Raji (cell line): ENCODE measurements around the gene IL6ST.

Source experiments
- POLR2A ChIP-seq: IDR thresholded peaks from 2 replicates; pipeline ENCODE4 v1.6.1; 2011; ENCODE audit warnings: low read depth, low read length, control low read depth; ENCODE audit not compliant: insufficient read depth

The IL6ST gene

DNA sequence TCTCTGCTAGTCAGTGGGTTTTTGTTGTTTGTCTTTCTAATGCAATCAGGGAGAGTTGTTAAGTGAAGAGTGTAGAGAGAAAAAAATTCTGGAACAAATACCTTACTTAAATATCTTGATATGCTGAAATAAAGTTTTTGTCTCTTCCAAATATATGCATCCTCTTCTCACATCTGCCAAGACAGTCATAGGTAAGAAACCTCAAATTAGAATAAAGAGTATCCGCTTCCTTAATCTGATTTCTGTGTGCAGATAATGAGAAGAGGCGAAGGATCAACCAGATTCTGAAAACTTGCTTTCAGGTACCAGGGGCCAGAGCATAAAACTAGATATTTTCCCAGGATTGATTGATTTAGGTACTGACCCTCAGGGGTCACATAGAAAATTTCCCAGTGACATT, 11.3 kb upstream of the IL6ST start:
- no peak for TF ChIP-seq POLR2A

DNA sequence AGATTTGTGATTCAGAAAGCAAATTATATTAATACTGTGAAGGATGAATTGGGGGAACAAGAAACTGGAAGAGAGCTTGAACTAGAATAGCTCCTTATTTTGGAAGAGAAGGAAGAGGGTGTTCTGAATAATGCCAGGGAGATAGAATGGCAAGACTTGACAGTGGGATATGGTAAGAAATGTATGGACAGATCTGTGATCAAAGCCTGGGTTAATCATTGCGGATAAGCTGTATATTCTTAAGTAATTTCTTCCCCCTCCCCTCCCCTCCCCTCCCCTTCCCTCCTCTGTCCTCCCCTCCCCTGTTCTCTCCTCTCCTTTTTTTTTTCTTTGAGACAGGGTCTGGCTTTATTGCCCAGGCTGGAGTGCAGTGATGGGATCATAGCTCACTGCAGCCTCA, 10.1 kb upstream of the IL6ST start:
- no peak for TF ChIP-seq POLR2A

DNA sequence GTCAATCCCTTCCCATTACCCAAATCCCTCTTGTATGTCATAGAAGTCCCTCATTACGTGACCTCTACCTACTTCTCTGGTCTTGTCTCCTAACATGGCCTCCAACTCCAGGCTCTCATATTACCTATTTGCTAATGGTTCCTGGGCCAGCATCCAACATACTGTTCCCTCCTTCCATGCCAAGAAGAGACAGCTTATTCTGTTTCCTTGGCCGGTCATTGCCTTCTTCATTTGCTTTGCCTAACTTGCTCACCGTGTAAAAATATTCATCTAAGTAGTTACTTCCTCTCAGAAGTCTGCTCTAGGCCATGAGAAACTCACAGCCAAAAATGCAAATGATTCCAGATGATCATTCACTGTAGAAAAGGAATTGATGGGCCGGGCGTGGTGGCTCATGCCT, 8.9 kb upstream of the IL6ST start:
- no peak for TF ChIP-seq POLR2A

DNA sequence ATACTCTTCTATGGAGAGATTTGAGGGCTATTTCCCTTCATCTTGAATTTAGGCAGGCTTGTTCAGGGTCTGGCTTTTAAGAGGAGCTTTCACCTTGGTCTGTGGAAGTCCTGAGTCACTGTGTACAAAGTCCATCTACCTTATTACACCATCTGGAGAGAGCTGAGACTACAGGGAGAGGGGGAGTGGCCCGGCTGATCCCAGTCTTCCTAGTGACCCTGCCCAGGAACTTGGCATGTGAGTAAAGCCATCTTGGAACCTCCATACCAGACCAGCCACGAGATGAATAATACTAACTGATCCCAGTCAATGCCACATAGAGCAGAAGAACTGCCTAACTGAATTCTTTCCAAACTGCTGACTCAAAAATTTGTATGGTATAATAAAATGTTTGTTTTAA, 8.4 kb upstream of the IL6ST start:
- TF ChIP-seq POLR2A: no peak

DNA sequence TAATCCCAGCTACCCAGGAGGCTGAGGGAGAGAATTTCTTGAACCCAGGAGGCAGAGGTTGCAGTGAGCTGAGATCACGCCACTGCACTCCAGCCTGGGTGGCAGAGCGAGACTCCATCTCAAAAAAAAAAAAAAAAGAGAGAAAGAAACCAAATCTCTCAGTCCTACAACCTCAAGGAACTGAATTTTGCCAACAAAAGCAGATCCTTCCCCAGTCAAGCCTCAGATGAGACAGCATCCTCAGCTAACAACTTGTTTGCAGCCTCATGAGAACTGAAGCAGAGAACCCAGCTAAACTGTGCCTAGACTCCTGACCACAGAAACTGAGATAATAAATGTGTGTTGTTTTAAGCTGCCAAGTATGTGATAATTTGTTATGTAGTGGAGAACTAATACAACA, 7.5 kb upstream of the IL6ST start:
- TF ChIP-seq POLR2A: no peak

DNA sequence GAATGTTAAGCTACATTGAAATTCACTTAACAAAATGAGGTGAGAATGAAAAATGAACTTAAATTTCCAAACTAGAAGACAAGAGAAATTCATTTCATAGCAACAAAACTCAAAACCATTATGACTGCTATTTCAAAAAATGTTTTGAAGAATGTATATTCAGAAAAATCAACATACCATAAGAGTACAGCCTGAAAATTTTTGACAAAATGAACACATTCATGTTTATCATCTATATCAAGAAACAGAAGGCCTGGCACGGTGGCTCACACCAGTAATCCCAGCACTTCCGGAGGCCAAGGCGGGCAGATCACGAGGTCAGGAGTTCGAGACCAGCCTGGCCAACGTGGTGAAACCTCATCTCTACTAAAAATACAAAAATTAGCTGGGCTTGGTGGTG, 4.2 kb upstream of the IL6ST start:
- TF ChIP-seq POLR2A: no peak

DNA sequence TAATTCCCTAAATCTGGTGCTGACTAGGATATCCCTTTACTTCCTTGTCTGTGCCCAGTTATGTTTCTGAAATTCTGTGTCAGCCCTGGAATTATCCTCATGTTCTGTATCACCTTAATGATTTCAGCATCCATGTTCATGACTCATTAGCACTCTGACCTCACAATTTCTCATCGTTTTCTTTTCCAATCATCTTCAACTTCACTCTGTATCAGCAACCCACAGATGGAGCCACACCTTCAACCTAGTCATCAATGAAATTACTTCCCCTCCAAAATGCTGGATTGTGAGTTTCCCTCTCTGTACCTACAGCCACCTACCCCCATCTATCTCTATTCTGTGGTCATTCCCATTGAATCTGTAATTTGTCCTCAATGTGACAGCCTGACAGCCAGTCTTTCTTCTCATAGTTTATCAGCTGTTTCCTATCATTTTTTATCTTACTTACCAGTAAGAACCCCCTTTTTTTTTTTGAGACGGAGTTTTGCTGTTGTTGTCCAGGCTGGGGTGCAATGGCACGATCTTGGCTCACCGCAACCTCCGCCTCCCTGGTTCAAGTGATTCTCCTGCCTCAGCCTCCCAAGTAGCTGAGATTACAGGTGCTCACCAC, 3.1 kb upstream of the IL6ST start:
- no peak for TF ChIP-seq POLR2A

DNA sequence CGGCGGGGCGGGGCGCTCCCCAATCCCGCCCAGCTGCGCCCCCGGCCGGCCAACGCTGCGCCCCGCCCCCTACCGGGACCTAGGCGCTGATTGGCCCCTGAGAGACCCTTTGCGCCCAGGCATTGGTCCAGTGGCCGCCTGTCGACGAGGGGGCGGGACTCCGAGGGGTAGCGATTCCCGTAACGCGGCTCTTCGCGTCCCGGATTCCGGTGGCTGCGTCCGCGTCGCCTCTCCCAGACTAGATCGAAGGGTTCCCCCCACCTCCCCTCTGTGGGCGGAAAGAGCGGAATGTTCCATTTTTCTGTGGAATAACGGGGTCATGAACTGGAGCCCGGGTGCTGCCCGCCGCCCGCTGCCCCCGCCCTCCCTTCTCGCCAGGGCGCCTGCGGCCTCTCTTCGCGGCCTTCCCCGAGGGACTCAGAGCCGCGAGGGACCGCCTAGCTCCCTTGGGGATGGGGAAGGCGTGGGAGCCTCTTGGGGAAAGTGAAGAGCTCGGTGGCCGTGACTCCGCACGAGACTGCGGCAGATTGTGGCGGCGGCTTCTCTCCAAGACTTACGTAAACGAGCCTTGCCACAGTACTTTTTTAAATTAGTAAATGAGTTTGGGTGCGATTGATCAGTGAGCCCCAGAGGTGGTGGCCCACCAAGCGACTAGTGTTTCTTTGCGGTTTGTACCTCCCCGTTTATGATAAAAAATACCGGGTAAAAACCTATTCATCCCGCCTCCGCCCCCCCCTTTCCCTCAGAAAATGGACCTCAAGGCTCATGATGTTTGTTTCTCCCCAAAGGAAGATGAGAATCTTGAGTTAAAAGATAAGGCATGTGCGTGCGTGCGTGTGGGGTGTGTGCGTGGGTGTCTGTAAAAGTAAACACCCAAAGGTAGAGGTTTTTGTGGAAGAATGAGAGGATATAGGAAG, 493 bp upstream of the IL6ST start:
- TF ChIP-seq POLR2A: peak; percentile 79

DNA sequence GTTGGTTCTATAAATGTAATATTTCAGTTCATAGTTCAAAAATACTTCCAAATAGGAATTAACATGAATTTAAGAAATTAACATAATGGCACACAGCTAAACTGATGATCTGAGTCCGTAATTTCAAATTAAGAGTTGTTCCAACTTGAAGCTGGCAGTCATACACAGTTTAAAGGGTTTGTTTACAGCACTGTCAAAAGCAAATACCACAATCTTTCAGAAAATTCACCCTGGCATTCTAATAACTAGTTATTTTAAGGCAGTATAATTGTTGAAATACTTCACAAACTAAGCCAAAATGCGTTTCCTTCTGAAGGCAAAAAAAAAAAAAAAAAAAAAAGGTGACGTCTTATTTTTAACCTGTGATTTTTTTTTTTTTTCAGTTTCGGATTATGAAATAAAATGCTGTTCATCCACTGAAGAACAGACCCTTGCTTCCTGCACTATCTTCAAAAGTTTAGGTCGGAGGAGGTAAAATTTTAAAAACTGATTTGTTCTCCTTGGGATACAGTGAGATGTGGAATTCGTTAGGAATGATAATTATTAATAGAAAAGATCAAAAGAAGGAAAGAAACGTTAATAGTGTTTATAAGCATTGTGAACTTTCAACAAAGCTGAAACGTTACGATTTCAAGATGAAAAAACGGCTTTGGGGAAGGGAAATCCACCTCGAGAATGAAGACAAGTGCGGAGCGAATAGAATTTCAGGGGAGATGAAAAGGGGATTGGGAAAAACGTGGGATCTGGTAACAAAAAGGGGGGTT, 850 bp downstream of the IL6ST start:
- no peak for TF ChIP-seq POLR2A

DNA sequence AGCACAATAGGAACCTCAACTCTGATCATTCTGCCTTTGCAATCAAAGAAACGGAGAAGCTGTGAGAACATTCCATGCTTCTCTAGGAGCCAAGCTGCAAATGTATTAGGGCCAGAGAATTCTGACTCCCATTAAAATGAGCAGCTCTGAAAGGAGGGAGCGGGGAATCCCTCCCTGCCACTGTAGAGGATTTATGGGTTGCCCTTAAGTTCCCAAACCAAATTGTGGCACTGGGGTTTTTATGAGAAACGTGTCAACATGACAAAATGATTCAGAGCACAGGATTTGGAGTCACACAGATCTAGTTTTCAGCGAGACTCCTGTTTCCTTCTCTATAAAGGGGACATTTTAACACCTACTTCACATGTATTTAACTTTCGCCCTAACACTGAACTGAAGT, 1.8 kb downstream of the IL6ST start:
- TF ChIP-seq POLR2A: no peak

DNA sequence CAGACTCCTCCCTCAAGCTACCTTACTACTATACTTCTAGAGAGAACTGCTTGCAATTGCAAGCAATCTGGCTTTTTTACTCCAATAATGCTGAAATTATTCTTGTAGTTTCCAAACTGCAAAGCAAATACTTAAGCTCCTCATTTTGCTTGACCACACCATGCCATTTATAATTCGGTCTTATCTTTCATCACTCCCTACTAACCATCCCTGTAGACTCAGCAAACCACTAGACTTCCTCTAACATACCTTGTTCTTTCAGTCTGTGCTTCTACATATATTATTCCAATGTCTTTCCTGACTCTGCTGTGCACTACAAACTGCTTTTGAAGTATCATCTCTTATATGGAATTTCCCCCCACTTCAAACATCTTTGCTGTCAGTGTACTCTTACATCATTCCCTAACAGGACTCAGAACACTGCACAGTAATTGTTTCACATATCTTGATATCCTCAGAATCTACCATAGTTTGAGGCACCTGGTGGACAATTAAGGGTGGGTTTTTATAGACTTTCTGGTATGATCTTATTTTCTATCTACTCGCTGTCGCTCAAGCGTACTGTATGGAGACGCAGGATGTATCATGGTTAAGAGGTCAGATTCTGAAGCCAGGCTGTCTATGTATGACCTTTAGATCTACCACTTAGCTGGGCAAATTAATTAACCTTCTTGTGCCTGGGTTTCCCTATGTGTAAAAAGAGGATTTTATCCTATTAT, 2.8 kb downstream of the IL6ST start:
- no peak for TF ChIP-seq POLR2A

DNA sequence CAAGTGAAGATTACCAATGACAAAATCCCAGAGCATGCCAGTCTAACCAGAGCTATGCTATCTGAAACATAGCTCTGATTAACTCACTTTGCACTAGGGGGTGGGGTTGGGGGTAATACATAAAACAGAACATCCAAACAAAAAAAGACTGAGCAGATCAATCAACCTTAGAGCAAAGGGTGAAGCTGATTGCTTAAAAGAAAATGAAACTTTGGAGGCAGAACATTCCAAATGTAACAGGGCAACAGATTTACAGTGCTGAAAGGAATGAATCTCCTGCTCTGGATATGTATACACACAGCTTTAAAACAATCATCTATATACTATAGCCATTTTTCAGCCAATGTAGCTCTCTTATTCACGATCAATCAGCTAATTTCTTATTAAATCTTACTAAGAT, 4.9 kb downstream of the IL6ST start:
- TF ChIP-seq POLR2A: no peak

DNA sequence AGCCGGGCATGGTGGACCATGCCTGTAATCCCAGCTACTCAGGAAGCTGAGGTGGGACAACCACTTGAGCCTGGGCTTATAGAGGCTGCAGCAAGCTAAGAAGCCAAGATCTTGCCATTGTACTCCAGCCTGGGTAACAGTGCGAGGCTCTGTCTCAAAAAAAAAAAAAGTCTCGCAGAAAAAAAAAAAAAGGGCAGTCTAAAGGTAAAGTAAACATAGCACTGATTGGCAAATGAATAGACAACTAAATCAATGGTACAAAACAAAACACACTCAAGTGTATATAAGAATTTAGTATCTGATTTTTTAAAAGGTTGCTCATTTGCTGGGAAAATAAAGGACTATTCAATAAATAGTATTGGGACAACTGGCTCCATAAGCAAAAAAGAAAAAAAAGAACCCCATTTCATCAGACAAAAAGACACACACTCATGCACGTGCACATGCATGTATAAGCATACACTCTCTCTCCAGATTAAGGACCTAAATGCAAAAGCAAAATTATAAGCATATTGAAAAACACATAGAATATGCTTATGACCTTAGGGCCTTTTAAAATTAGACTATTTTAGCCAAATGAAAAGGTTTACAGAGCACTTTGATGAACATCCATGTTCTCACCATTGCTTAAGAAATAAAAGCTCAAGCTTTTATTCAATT, 5.7 kb downstream of the IL6ST start:
- no peak for TF ChIP-seq POLR2A

DNA sequence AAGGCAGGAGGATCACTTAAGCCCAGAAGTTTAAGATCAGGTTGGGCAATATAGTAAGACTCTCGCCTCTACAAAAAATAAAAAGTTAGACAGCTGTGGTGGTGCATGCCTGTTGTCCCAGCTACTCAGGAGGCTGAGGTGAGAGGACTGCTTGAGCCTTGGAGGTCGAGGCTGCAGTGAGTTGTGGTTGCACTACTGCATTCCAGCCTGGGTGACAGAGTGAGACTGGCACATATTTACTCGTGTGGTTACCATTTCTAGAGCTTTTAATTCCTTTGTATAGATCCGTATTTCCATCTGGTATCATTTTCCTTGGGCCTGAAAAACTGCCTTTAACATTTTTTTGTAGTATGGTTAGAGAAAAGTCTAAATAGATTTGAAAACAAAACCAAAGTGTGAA, 7.8 kb downstream of the IL6ST start:
- TF ChIP-seq POLR2A: no peak

DNA sequence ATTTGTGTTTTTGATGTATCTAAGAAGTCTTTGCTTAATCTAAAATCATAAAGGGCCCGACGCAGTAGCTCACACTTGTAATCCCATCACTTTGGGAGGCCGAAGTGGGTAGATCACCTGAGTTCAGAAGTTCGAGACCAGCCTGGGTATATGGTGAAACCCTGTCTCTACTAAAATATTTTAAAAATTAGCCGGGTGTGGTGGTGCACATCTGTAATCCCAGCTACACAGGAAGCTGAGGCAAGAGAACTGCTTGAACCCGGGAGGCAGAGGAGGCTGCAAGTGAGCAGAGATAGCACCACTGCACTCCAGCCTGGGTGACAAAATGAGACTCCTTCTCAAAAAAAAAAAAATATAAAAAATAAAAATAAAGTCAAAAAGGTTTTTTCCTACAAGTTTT, 9.6 kb downstream of the IL6ST start:
- TF ChIP-seq POLR2A: no peak
